A549 (cell line): Measurements from ENCODE around the gene GOPC. TPM values are rescaled to one million over a fixed set of nuclear protein-coding genes. Genes with fewer than 3 reads are reported as not detected.

Experiments
- ATAC-seq, 2 experiments: fragments of 200-7000 bp in 1 of 2; fragments of >200 bp in 1 of 2; cut with Nextera tagmentation in 1 of 2; cut with Tn5 transposase in 1 of 2; 3 replicates each; pipeline versions ENCODE4 v1.8.0 to v1.9.1; 2018 to 2020; ENCODE audit warnings: mild to moderate bottlenecking in 1 of 2, moderate library complexity in 1 of 2
- CTCF ChIA-PET: fragments of 300-600 bp; sonication (Branson Sonifier 250); formaldehyde crosslinking; extraction: SDS; loops from one replicate; lab custom pipeline; 2021; ENCODE audit warnings: antibody characterized with exemption, inconsistent platforms; lab: Yijun Ruan, JAX
- POLR2A ChIA-PET: fragments of 350-600 bp; formaldehyde crosslinking; extraction: SDS; loops from one replicate; lab custom pipeline; 2021; ENCODE audit warnings: antibody characterized with exemption, inconsistent platforms; lab: Yijun Ruan, JAX
- DNase-seq, 2 experiments: peaks; one replicate each; pipeline versions ENCODE4 v3.0.0 to v3.0.0-alpha.2; 2011 to 2016; ENCODE audit warnings: low read depth in 1 of 2, low spot score in 1 of 2
- FAIRE-seq: peaks from 2 replicates; lab custom pipeline; 2011; peaks lifted over from hg19 to GRCh38; lab: Jason Lieb, UNC
- H3K27ac ChIP-seq, 2 experiments: fragments of >200 bp; sonication (Bioruptor Twin); formaldehyde crosslinking; 3 replicates each; pipeline ENCODE4 v1.5.1; 2016 to 2017
- H3K4me1 ChIP-seq: fragments of >200 bp; sonication (Bioruptor Twin); formaldehyde crosslinking; 3 replicates; pipeline ENCODE4 v1.6.1; 2016
- H3K4me2 ChIP-seq: fragments of >200 bp; sonication (Bioruptor Twin); formaldehyde crosslinking; 3 replicates; pipeline ENCODE4 v1.6.1; 2016
- H3K4me3 ChIP-seq: fragments of >200 bp; sonication (Bioruptor Twin); formaldehyde crosslinking; 3 replicates; pipeline ENCODE4 v1.5.1; 2016
- H3K9me3 ChIP-seq: fragments of >200 bp; sonication (Bioruptor Twin); formaldehyde crosslinking; 3 replicates; pipeline ENCODE4 v1.6.1; 2016
- BHLHE40 ChIP-seq: IDR thresholded peaks from 2 replicates; pipeline ENCODE4 v1.6.1; 2012; ENCODE audit warnings: low read depth, low read length, inconsistent platforms
- CBX2 ChIP-seq: fragments of 200-600 bp; sonication (generic); IDR thresholded peaks from 2 replicates; pipeline ENCODE4 v1.6.1; 2016; ENCODE audit warnings: low read depth, mild to moderate bottlenecking, borderline replicate concordance
- CEBPB ChIP-seq, 2 experiments: fragments of >200 bp in 1 of 2; sonication (Bioruptor Twin) in 1 of 2; formaldehyde crosslinking in 1 of 2; IDR thresholded peaks; 2 replicates each; pipeline ENCODE4 v1.6.1; 2012 to 2016
- HMGXB4 ChIP-seq: fragments of 250-450 bp; sonication (Bioruptor Pico); IDR thresholded peaks from 2 replicates; pipeline ENCODE4 v1.5.0; 2021; ENCODE audit warnings: mild to moderate bottlenecking, moderate library complexity, borderline replicate concordance
- HOXB5 ChIP-seq: fragments of 250-450 bp; sonication (Bioruptor Pico); IDR thresholded peaks from 2 replicates; pipeline ENCODE4 v1.5.0; 2020; ENCODE audit warnings: mild to moderate bottlenecking, moderate library complexity
- NPAS2 ChIP-seq: fragments of 250-450 bp; sonication (Bioruptor Pico); IDR thresholded peaks from 2 replicates; pipeline ENCODE4 v1.8.0; 2022; ENCODE audit warnings: mild to moderate bottlenecking, moderate library complexity, borderline replicate concordance
- RAD21 ChIP-seq, 2 experiments: fragments of >200 bp in 1 of 2; sonication (Bioruptor Twin) in 1 of 2; formaldehyde crosslinking in 1 of 2; IDR thresholded peaks in 1 of 2; conservative IDR thresholded peaks in 1 of 2; 2 replicates in 1 of 2; 3 replicates in 1 of 2; pipeline ENCODE4 v1.6.1; 2012 to 2018; ENCODE audit warnings: inconsistent platforms in 1 of 2
- RNF2 ChIP-seq: fragments of 200-600 bp; sonication (generic); IDR thresholded peaks from 2 replicates; pipeline ENCODE4 v1.6.1; 2016; ENCODE audit warnings: low read depth, mild to moderate bottlenecking, antibody characterized with exemption, moderate library complexity, borderline replicate concordance
- ZNF302 ChIP-seq: fragments of 250-450 bp; sonication (Bioruptor Pico); IDR thresholded peaks from 2 replicates; pipeline ENCODE4 v1.9.0; 2021; ENCODE audit warnings: inconsistent platforms, mild to moderate bottlenecking, moderate library complexity
- ZSCAN20 ChIP-seq: fragments of 250-450 bp; sonication (Bioruptor Pico); IDR thresholded peaks from 2 replicates; pipeline ENCODE4 v1.8.0; 2022; ENCODE audit warnings: mild to moderate bottlenecking, moderate library complexity
- WGBS: methylation state at CpG from one replicate; pipeline ENCODE4 v1.1.6; 2017; ENCODE audit errors: missing lambda C conversion rate; 5-methylcytosine and 5-hydroxymethylcytosine counted together
- polyA plus RNA-seq, 4 experiments: library from polyadenylated mRNA; depleted of rRNA in 3 of 4; stranded (reverse); fragments of >200 nt; fragmentation: RNase III in 1 of 4; extraction: RNeasy Plus Mini Kit Qiagen cat#74134 plus additional on column Dnase treatment in 1 of 4; gene quantifications; 2 replicates in 3 of 4; 3 replicates in 1 of 4; pipeline ENCODE4 v1.2.3, GENCODE V29; 2011 to 2017
- TF ChIP-seq, protein P1 (sequence below): IDR thresholded peaks from 2 replicates; pipeline ENCODE4 v1.6.1; 2012
- TF ChIP-seq, protein P2 (sequence below): fragments of 450-650 bp; IDR thresholded peaks from 2 replicates; pipeline ENCODE4 v1.6.1; 2014; ENCODE audit warnings: antibody characterized with exemption
- TF ChIP-seq, protein P3 (sequence below): fragments of 150-350 bp; IDR thresholded peaks from 2 replicates; pipeline ENCODE4 v1.6.1; 2014; ENCODE audit warnings: low read depth, mild to moderate bottlenecking, low read length
- TF ChIP-seq, protein P4 (sequence below): fragments of >200 bp; sonication (Bioruptor Twin); formaldehyde crosslinking; IDR thresholded peaks from 3 replicates; pipeline ENCODE4 v1.5.1; 2016

GOPC gene
- polyA plus RNA-seq, 2 of the 4 experiments (the other 2 are of a cell fraction) = 33.0 to 38.9 TPM

- WGBS = 81% methylated on average over 2 of the region's 2 CpGs
- H3K4me3 ChIP-seq = no peak overlapping the region
- FAIRE-seq (no peak), ATAC-seq (no peak), DNase-seq (no peak)
- H3K4me2 ChIP-seq = peak overlapping the region; percentile 87; the same call in 1 of the 3 replicates
- H3K4me1 ChIP-seq = peaks cover 20% of the 10 kb centered on the region; the same call in 2 of the 3 replicates
- POLR2A ChIA-PET = interaction anchor here (1.7 kb wide), 1 partner anchor 154 kb away, joined by 6 read pairs; no protein-coding TSS in a partner anchor
- CTCF ChIA-PET = interaction anchor here (1.3 to 4.3 kb wide), 10 partner anchors 12 to 259 kb away, joined by 3 to 41 read pairs (median 8); no protein-coding TSS in a partner anchor
- H3K27ac ChIP-seq = peak overlapping the region; percentile 94 to 95; a peak in 5 of 6 replicates
- no peaks in the 10 kb centered on the region for H3K9me3 ChIP-seq
- TF ChIP-seq HMGXB4 (no peak), BHLHE40 (no peak), HOXB5 (no peak), CEBPB (IDR thresholded peaks at IDR 0.05) (no peak)
- TF ChIP-seq, protein P1, sequence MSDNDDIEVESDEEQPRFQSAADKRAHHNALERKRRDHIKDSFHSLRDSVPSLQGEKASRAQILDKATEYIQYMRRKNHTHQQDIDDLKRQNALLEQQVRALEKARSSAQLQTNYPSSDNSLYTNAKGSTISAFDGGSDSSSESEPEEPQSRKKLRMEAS = no peak
- TF ChIP-seq, protein P2, sequence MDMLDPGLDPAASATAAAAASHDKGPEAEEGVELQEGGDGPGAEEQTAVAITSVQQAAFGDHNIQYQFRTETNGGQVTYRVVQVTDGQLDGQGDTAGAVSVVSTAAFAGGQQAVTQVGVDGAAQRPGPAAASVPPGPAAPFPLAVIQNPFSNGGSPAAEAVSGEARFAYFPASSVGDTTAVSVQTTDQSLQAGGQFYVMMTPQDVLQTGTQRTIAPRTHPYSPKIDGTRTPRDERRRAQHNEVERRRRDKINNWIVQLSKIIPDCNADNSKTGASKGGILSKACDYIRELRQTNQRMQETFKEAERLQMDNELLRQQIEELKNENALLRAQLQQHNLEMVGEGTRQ = no peak
- TF ChIP-seq, protein P3, sequence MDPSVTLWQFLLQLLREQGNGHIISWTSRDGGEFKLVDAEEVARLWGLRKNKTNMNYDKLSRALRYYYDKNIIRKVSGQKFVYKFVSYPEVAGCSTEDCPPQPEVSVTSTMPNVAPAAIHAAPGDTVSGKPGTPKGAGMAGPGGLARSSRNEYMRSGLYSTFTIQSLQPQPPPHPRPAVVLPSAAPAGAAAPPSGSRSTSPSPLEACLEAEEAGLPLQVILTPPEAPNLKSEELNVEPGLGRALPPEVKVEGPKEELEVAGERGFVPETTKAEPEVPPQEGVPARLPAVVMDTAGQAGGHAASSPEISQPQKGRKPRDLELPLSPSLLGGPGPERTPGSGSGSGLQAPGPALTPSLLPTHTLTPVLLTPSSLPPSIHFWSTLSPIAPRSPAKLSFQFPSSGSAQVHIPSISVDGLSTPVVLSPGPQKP = no peak
- TF ChIP-seq, all 56 proteins: peak for 0
Measured at GRCh38 chr6:117603821-117604220, 1.5 kb upstream of the GOPC start.

DNA sequence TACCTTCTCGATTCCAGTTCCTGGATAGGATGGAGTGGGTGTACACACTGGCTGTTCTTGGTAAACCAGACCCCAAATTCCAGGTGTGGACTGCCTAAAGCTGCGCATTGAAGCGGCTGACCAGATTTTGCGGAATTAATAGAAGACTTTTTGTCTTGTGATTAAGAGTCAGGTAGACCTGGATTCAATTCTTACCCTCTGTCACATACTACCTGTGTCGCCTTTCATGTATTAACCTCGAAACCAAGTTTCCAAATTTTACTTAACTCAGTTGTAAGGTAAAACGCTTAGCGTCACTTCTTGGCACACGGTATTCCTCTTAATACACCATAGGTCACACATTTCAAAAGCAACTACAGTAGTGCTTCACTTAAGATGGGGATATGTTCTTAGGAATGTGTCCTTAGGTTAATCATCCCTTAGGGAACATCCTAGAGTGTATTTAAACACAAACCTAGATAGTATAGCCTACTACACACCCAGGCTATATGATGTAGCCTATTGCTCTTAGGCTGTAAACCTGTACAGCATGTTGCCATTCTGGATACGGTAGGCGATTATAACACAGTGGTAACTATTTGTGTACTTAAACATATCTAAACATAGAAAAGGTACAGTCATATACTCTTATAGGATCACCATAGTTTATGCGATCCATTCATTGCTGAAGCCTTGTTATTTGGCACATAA lies 733 bp upstream of the GOPC start:
- FAIRE-seq (no peak), DNase-seq (no peak), ATAC-seq (no peak)
- Histone ChIP-seq H3K4me2 (peak overlapping the region; percentile 87), H3K4me1 (peaks cover 20% of the 10 kb centered on the region; the same call in 2 of the 3 replicates), H3K9me3 (no peaks in the 10 kb centered on the region), H3K4me3 (peak overlapping the region; percentile 67), H3K27ac (peak overlapping the region; percentile 94 to 95)
- 27% methylated on average over 12 of the region's 12 CpGs for WGBS
- no peak for TF ChIP-seq NPAS2 (CRISPR knock-in tag)
- TF ChIP-seq ZSCAN20 (CRISPR knock-in tag) = no peak
- no peak for TF ChIP-seq ZNF302 (CRISPR knock-in tag)
- TF ChIP-seq RNF2 = no peak
- TF ChIP-seq RAD21 (conservative IDR thresholded peaks at IDR 0.05 in 1 of 2, IDR thresholded peaks at IDR 0.05 in 1 of 2) = no peak
- TF ChIP-seq CBX2 = no peak
- TF ChIP-seq, protein P4, sequence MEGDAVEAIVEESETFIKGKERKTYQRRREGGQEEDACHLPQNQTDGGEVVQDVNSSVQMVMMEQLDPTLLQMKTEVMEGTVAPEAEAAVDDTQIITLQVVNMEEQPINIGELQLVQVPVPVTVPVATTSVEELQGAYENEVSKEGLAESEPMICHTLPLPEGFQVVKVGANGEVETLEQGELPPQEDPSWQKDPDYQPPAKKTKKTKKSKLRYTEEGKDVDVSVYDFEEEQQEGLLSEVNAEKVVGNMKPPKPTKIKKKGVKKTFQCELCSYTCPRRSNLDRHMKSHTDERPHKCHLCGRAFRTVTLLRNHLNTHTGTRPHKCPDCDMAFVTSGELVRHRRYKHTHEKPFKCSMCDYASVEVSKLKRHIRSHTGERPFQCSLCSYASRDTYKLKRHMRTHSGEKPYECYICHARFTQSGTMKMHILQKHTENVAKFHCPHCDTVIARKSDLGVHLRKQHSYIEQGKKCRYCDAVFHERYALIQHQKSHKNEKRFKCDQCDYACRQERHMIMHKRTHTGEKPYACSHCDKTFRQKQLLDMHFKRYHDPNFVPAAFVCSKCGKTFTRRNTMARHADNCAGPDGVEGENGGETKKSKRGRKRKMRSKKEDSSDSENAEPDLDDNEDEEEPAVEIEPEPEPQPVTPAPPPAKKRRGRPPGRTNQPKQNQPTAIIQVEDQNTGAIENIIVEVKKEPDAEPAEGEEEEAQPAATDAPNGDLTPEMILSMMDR = no peak
- POLR2A ChIA-PET = interaction anchor here (0.7 to 1.6 kb wide), 9 partner anchors 12 to 162 kb away, joined by 3 to 17 read pairs (median 4); no protein-coding TSS in a partner anchor
- CTCF ChIA-PET = interaction anchor here (0.9 to 4.3 kb wide), 6 partner anchors 14 to 1168 kb away, joined by 3 to 41 read pairs (median 6); no protein-coding TSS in a partner anchor
